SK-N-SH (cell line): ENCODE results near the gene AKT2. TPM values are rescaled to one million over a fixed set of nuclear protein-coding genes. Genes with fewer than 3 reads are reported as not detected.

Experiments used
- CTCF ChIA-PET: fragments of 300-600, 350-600 bp; formaldehyde crosslinking; extraction: SDS; loops from one replicate; lab custom pipeline; 2021; lab: Yijun Ruan, JAX
- POLR2A ChIA-PET: fragments of 350-600 bp; sonication (Branson Sonifier 250); formaldehyde crosslinking; extraction: SDS; loops from one replicate; lab custom pipeline; 2020; ENCODE audit warnings: antibody characterized with exemption, inconsistent platforms; lab: Yijun Ruan, JAX
- DNase-seq: peaks from one replicate; pipeline ENCODE4 v3.0.0; 2012
- H2AFZ ChIP-seq: fragments of 200-600 bp; sonication (generic); 2 replicates; pipeline ENCODE4 v1.8.1; 2016; ENCODE audit warnings: antibody characterized with exemption, mild to moderate bottlenecking, low read depth
- H3F3A ChIP-seq: fragments of 200-600 bp; sonication (generic); replicated peaks from 2 replicates; pipeline ENCODE3; 2016; ENCODE audit warnings: antibody characterized with exemption, mild to moderate bottlenecking; ENCODE audit not compliant: insufficient read depth
- H3K27ac ChIP-seq, 2 experiments: fragments of 200-500 bp in 1 of 2; fragments of 200-600 bp in 1 of 2; sonication (Bioruptor generic) in 1 of 2; sonication (generic), shearing (Covaris generic) in 1 of 2; 2 replicates each; pipeline versions ENCODE4 v1.5.1 to v1.6.1; 2014 to 2016; ENCODE audit warnings: low read depth in 2 of 2, inconsistent platforms in 1 of 2, low read length in 1 of 2, mild to moderate bottlenecking in 1 of 2, mixed read lengths in 1 of 2
- H3K27me3 ChIP-seq: fragments of 200-600 bp; sonication (generic), shearing (Covaris generic); 2 replicates; pipeline ENCODE4 v1.6.1; 2016; ENCODE audit warnings: mixed run types; ENCODE audit not compliant: insufficient read depth
- H3K36me3 ChIP-seq, 2 experiments: fragments of 200-500 bp in 1 of 2; fragments of 200-600 bp in 1 of 2; sonication (Bioruptor generic) in 1 of 2; sonication (generic) in 1 of 2; replicated peaks in 1 of 2; 2 replicates each; pipeline versions ENCODE3 to v1.5.1; 2014 to 2016; ENCODE audit warnings: low read length in 1 of 2, mild to moderate bottlenecking in 1 of 2; ENCODE audit not compliant: insufficient read depth in 2 of 2, control insufficient read depth in 1 of 2
- H3K4me1 ChIP-seq, 2 experiments: fragments of 200-500 bp in 1 of 2; fragments of 200-600 bp in 1 of 2; sonication (Bioruptor generic) in 1 of 2; sonication (generic), shearing (Covaris generic) in 1 of 2; 2 replicates each; pipeline versions ENCODE4 v1.5.1 to v1.6.1; 2014 to 2016; ENCODE audit warnings: low read depth in 1 of 2, low read length in 1 of 2, mixed run types in 1 of 2; ENCODE audit not compliant: insufficient read depth in 2 of 2, control insufficient read depth in 1 of 2
- H3K4me2 ChIP-seq: fragments of 200-600 bp; sonication (generic), shearing (Covaris generic); 2 replicates; pipeline ENCODE4 v1.6.1; 2017; ENCODE audit warnings: mixed run types
- H3K4me3 ChIP-seq, 2 experiments: fragments of 200-500 bp in 1 of 2; fragments of 200-600 bp in 1 of 2; sonication (Bioruptor generic) in 1 of 2; sonication (generic), shearing (Covaris generic) in 1 of 2; 2 replicates each; pipeline versions ENCODE4 v1.5.1 to v1.8.1; 2014 to 2016; ENCODE audit warnings: low read depth in 2 of 2, inconsistent platforms in 1 of 2, low read length in 1 of 2, mild to moderate bottlenecking in 1 of 2, mixed read lengths in 1 of 2, moderate library complexity in 1 of 2
- H3K79me2 ChIP-seq: fragments of 200-600 bp; sonication (generic); 2 replicates; pipeline ENCODE4 v1.8.1; 2017; ENCODE audit warnings: mild to moderate bottlenecking; ENCODE audit not compliant: insufficient read depth
- H3K9ac ChIP-seq: fragments of 200-600 bp; sonication (generic); 2 replicates; pipeline ENCODE4 v1.6.1; 2017; ENCODE audit warnings: mixed run types
- H3K9me2 ChIP-seq: fragments of 200-600 bp; sonication (generic); 2 replicates; pipeline ENCODE4 v1.6.1; 2017; ENCODE audit warnings: mixed run types
- H3K9me3 ChIP-seq: fragments of 200-600 bp; sonication (generic); 2 replicates; pipeline ENCODE4 v1.6.1; 2017; ENCODE audit warnings: mixed run types, mild to moderate bottlenecking, moderate library complexity
- H4K20me1 ChIP-seq: fragments of 200-600 bp; sonication (generic); 2 replicates; pipeline ENCODE4 v1.6.1; 2017; ENCODE audit warnings: mild to moderate bottlenecking, mixed run types; ENCODE audit not compliant: insufficient read depth
- EP300 ChIP-seq, 2 experiments: IDR thresholded peaks; 2 replicates each; pipeline versions ENCODE4 v1.4.0 to v1.6.1; 2012; ENCODE audit warnings: borderline replicate concordance in 1 of 2, low read depth in 1 of 2, low read length in 1 of 2
- EZH2phosphoT487 ChIP-seq: fragments of 200-600 bp; sonication (generic); IDR thresholded peaks from 2 replicates; pipeline ENCODE4 v1.6.1; 2017; ENCODE audit warnings: low read depth, mixed run types, mild to moderate bottlenecking, antibody characterized with exemption, moderate library complexity, borderline replicate concordance
- FOXJ3 ChIP-seq: sonication (generic); formaldehyde crosslinking; IDR thresholded peaks from 2 replicates; pipeline ENCODE4 v1.5.1; 2020; ENCODE audit warnings: mild to moderate bottlenecking, missing genetic modification reagents
- GATA2 ChIP-seq: sonication (generic); formaldehyde crosslinking; IDR thresholded peaks from 2 replicates; pipeline ENCODE4 v1.5.0; 2020; ENCODE audit warnings: mild to moderate bottlenecking, missing genetic modification reagents
- MEF2A ChIP-seq: IDR thresholded peaks from 2 replicates; pipeline ENCODE4 v1.4.0; 2012; ENCODE audit warnings: low read depth, borderline replicate concordance
- MXI1 ChIP-seq: IDR thresholded peaks from 2 replicates; pipeline ENCODE4 v1.6.1; 2012; ENCODE audit warnings: mild to moderate bottlenecking, low read depth, low read length, improper control_type of control experiment
- NFIC ChIP-seq: IDR thresholded peaks from 2 replicates; pipeline ENCODE4 v1.4.0; 2012; ENCODE audit warnings: borderline replicate concordance
- NRF1 ChIP-seq: IDR thresholded peaks from 2 replicates; pipeline ENCODE4 v1.6.1; 2012; ENCODE audit warnings: low read depth, mild to moderate bottlenecking, low read length
- POLR2AphosphoS5 ChIP-seq: IDR thresholded peaks from 2 replicates; pipeline ENCODE4 v1.6.1; 2012; ENCODE audit warnings: low read depth, low read length
- RAD21 ChIP-seq: IDR thresholded peaks from 2 replicates; pipeline ENCODE4 v1.6.1; 2012; ENCODE audit warnings: mild to moderate bottlenecking, low read length
- RCOR1 ChIP-seq: fragments of 150-350 bp; IDR thresholded peaks from 2 replicates; pipeline ENCODE4 v1.6.1; 2017; ENCODE audit warnings: antibody characterized with exemption, low read length
- RFX5 ChIP-seq: IDR thresholded peaks from 2 replicates; pipeline ENCODE4 v1.6.1; 2012; ENCODE audit warnings: mild to moderate bottlenecking, improper control_type of control experiment, low read length
- RXRA ChIP-seq: IDR thresholded peaks from 2 replicates; pipeline ENCODE4 v1.4.0; 2012; ENCODE audit warnings: low read depth, mild to moderate bottlenecking, borderline replicate concordance
- SIN3A ChIP-seq: IDR thresholded peaks from 2 replicates; pipeline ENCODE4 v1.6.1; 2012; ENCODE audit warnings: low read depth, mild to moderate bottlenecking, low read length, moderate library complexity, borderline replicate concordance
- TCF12 ChIP-seq: IDR thresholded peaks from 2 replicates; pipeline ENCODE4 v1.4.0; 2012
- WGBS: methylation state at CpG from one replicate; pipeline ENCODE4 v1.1.6; 2017; ENCODE audit warnings: low lambda C conversion rate; 5-methylcytosine and 5-hydroxymethylcytosine counted together
- polyA plus RNA-seq, 3 experiments: library from polyadenylated mRNA; depleted of rRNA; stranded (reverse); fragments of >200 nt; gene quantifications; 2 replicates each; pipeline ENCODE4 v1.2.3, GENCODE V29; 2012
- TF ChIP-seq, protein P1 (sequence below): fragments of 150-350 bp; IDR thresholded peaks from 2 replicates; pipeline ENCODE4 v1.6.1; 2017; ENCODE audit warnings: antibody characterized with exemption, low read length, low read depth, borderline replicate concordance
- TF ChIP-seq, protein P2 (sequence below): IDR thresholded peaks from 2 replicates; pipeline ENCODE4 v1.6.1; 2012; ENCODE audit warnings: mild to moderate bottlenecking, low read depth, low read length, moderate library complexity
- TF ChIP-seq, protein P3 (sequence below): fragments of 150-350 bp; IDR thresholded peaks from 2 replicates; pipeline ENCODE4 v1.6.1; 2016; ENCODE audit warnings: mild to moderate bottlenecking, low read depth, low read length

Gene AKT2
- polyA plus RNA-seq, 1 of the 3 experiments (the other 2 are of a cell fraction): 99.8 TPM

DNA sequence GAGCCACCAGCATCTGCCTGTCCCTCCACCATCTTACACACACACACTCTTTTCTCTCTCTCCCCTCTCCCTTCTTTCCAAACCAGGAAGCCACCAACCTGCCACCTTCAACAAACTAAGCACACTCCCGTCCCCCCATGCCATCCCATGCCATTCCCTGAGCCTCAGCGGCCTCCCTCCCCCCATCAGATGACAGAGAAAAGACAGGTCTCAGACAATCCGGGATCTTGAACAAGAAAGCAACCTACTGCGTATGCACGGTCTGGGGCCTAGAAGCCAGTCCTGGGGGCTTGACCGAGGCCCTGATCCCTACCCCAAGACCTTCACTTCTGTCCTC is 19.4 kb downstream of the AKT2 start:
- no peaks in the 10 kb centered on the region for H3K9me2 ChIP-seq
- H3F3A ChIP-seq: peaks cover 3% of the 10 kb centered on the region
- peaks cover 32% of the 10 kb centered on the region for H4K20me1 ChIP-seq
- H3K4me1 ChIP-seq: no peaks in the 10 kb centered on the region; a peak in 1 of 4 replicates
- H3K9me3 ChIP-seq: no peaks in the 10 kb centered on the region
- H2AFZ ChIP-seq: no peak overlapping the region
- TF ChIP-seq TCF12 (no peak), NRF1 (no peak), RAD21 (no peak), SIN3A (no peak), RFX5 (no peak), POLR2AphosphoS5 (no peak)
- TF ChIP-seq, protein P1, sequence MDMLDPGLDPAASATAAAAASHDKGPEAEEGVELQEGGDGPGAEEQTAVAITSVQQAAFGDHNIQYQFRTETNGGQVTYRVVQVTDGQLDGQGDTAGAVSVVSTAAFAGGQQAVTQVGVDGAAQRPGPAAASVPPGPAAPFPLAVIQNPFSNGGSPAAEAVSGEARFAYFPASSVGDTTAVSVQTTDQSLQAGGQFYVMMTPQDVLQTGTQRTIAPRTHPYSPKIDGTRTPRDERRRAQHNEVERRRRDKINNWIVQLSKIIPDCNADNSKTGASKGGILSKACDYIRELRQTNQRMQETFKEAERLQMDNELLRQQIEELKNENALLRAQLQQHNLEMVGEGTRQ: no peak
- TF ChIP-seq, protein P2, sequence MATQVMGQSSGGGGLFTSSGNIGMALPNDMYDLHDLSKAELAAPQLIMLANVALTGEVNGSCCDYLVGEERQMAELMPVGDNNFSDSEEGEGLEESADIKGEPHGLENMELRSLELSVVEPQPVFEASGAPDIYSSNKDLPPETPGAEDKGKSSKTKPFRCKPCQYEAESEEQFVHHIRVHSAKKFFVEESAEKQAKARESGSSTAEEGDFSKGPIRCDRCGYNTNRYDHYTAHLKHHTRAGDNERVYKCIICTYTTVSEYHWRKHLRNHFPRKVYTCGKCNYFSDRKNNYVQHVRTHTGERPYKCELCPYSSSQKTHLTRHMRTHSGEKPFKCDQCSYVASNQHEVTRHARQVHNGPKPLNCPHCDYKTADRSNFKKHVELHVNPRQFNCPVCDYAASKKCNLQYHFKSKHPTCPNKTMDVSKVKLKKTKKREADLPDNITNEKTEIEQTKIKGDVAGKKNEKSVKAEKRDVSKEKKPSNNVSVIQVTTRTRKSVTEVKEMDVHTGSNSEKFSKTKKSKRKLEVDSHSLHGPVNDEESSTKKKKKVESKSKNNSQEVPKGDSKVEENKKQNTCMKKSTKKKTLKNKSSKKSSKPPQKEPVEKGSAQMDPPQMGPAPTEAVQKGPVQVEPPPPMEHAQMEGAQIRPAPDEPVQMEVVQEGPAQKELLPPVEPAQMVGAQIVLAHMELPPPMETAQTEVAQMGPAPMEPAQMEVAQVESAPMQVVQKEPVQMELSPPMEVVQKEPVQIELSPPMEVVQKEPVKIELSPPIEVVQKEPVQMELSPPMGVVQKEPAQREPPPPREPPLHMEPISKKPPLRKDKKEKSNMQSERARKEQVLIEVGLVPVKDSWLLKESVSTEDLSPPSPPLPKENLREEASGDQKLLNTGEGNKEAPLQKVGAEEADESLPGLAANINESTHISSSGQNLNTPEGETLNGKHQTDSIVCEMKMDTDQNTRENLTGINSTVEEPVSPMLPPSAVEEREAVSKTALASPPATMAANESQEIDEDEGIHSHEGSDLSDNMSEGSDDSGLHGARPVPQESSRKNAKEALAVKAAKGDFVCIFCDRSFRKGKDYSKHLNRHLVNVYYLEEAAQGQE: no peak
- WGBS: 94% methylated on average over 5 of the region's 6 CpGs
- H3K4me2 ChIP-seq: no peak overlapping the region
- no peaks in the 10 kb centered on the region for H3K27me3 ChIP-seq
- no peak overlapping the region for H3K9ac ChIP-seq
- ChIA-PET POLR2A (no interaction called here), CTCF (interaction anchor here (0.8 to 1.6 kb wide), 3 partner anchors 9 to 126 kb away, joined by 3 to 4 read pairs (median 4); no protein-coding TSS in a partner anchor)
- no peak overlapping the region for H3K27ac ChIP-seq
- H3K4me3 ChIP-seq: no peak overlapping the region
- H3K36me3 ChIP-seq: peaks cover 3 to 8% of the 10 kb centered on the region in 2 experiments
- no peak for DNase-seq
- H3K79me2 ChIP-seq: peaks cover 54% of the 10 kb centered on the region

- H3K27ac ChIP-seq: no peak overlapping the region
- H3K9ac ChIP-seq: no peak overlapping the region
- ChIA-PET POLR2A (no interaction called here), CTCF (interaction anchor here (0.8 kb wide), 1 partner anchor 125 kb away, joined by 4 read pairs; no protein-coding TSS in a partner anchor)
- no peak overlapping the region for H2AFZ ChIP-seq
- no peak for DNase-seq
- H3K4me1 ChIP-seq: no peaks in the 10 kb centered on the region; a peak in 1 of 4 replicates
- peaks cover 3 to 8% of the 10 kb centered on the region in 2 experiments for H3K36me3 ChIP-seq
- WGBS: 85% methylated on average over 4 of the region's 22 CpGs
- H3K9me2 ChIP-seq: no peaks in the 10 kb centered on the region
- peaks cover 3% of the 10 kb centered on the region for H3F3A ChIP-seq
- no peaks in the 10 kb centered on the region for H3K9me3 ChIP-seq
- H4K20me1 ChIP-seq: peaks cover 28% of the 10 kb centered on the region
- H3K4me3 ChIP-seq: no peak overlapping the region
- TF ChIP-seq, protein P3, sequence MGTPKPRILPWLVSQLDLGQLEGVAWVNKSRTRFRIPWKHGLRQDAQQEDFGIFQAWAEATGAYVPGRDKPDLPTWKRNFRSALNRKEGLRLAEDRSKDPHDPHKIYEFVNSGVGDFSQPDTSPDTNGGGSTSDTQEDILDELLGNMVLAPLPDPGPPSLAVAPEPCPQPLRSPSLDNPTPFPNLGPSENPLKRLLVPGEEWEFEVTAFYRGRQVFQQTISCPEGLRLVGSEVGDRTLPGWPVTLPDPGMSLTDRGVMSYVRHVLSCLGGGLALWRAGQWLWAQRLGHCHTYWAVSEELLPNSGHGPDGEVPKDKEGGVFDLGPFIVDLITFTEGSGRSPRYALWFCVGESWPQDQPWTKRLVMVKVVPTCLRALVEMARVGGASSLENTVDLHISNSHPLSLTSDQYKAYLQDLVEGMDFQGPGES: no peak
- TF ChIP-seq NRF1 (no peak), FOXJ3 (CRISPR knock-in tag) (no peak), MXI1 (no peak), MEF2A (no peak), EZH2phosphoT487 (no peak), GATA2 (CRISPR knock-in tag) (no peak), RXRA (no peak), RFX5 (no peak), EP300 (IDR thresholded peaks at IDR 0.05; ENCODE audit: borderline replicate concordance in 1 of 2, low read depth in 1 of 2, low read length in 1 of 2) (no peak), NFIC (no peak), RCOR1 (no peak)
- H3K79me2 ChIP-seq: peaks cover 52% of the 10 kb centered on the region
- H3K27me3 ChIP-seq: no peaks in the 10 kb centered on the region
- no peak overlapping the region for H3K4me2 ChIP-seq
These were observed 19.9 kb downstream of the AKT2 start for GRCh38 chr19:40265055-40265762.
